BE2C (cell line): ENCODE measurements around the gene ZNF664.

Source experiments
- DNase-seq: peaks from one replicate; pipeline ENCODE4 v3.0.0-alpha.2; 2020
- H3K27me3 ChIP-seq: fragments of 250-450 bp; sonication (Bioruptor Pico); 2 replicates; pipeline ENCODE4 v1.5.1; 2020; ENCODE audit warnings: mild to moderate bottlenecking
- H3K36me3 ChIP-seq: fragments of 250-450 bp; sonication (Bioruptor Pico); 2 replicates; pipeline ENCODE4 v1.5.1; 2020; ENCODE audit warnings: mild to moderate bottlenecking
- H3K4me1 ChIP-seq: fragments of 250-450 bp; sonication (Bioruptor Pico); 2 replicates; pipeline ENCODE4 v1.5.1; 2020
- H3K4me3 ChIP-seq: 2 replicates; pipeline ENCODE4 v1.5.1; 2011; ENCODE audit warnings: low read depth, low read length
- H3K9me3 ChIP-seq: fragments of 250-450 bp; sonication (Bioruptor Pico); 2 replicates; pipeline ENCODE4 v1.5.1; 2020
- TF ChIP-seq, protein P1 (sequence below): IDR thresholded peaks from 2 replicates; pipeline ENCODE4 v1.5.1; 2012; ENCODE audit warnings: mild to moderate bottlenecking, low read depth, low read length

Gene ZNF664

DNA sequence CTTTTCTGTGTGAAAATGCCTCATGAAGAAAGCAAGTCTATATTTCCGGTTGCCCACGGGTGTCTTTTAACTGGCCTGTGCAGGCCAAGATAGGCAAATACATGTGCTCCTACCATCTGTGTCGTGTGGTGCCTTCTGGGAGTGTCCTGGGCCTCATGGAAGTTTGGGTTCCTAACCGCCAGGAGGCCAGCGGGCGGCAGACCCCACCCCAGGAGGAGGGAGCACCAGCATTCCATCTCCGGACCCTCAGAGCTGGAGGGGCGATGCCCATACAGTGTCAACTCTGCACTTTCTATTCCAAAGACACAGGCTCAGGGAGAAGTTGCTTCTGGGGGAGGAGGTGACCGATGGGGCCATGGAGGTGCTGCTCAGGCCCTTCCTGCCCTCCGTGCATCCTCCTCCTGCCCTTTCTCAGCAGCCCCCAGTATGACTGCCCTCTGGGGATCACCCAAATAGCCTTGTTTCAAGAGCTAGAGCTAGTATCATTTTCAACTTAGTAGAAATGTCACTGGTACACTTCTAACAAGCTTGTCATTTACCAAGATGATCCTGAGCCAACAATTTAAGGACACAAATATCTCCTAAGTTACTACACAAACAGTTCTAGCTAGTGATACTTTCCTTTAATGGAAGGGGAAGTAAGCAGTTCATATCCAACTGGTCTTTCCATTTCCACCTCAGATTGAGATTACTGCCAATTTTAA is 18.2 kb upstream of the ZNF664 start:
- no peak for DNase-seq
- TF ChIP-seq, protein P1, sequence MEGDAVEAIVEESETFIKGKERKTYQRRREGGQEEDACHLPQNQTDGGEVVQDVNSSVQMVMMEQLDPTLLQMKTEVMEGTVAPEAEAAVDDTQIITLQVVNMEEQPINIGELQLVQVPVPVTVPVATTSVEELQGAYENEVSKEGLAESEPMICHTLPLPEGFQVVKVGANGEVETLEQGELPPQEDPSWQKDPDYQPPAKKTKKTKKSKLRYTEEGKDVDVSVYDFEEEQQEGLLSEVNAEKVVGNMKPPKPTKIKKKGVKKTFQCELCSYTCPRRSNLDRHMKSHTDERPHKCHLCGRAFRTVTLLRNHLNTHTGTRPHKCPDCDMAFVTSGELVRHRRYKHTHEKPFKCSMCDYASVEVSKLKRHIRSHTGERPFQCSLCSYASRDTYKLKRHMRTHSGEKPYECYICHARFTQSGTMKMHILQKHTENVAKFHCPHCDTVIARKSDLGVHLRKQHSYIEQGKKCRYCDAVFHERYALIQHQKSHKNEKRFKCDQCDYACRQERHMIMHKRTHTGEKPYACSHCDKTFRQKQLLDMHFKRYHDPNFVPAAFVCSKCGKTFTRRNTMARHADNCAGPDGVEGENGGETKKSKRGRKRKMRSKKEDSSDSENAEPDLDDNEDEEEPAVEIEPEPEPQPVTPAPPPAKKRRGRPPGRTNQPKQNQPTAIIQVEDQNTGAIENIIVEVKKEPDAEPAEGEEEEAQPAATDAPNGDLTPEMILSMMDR: no peak
- no peaks in the 10 kb centered on the region for H3K27me3 ChIP-seq
- no peaks in the 10 kb centered on the region for H3K36me3 ChIP-seq
- H3K4me3 ChIP-seq: no peak overlapping the region
- no peaks in the 10 kb centered on the region for H3K4me1 ChIP-seq
- no peaks in the 10 kb centered on the region for H3K9me3 ChIP-seq

DNA sequence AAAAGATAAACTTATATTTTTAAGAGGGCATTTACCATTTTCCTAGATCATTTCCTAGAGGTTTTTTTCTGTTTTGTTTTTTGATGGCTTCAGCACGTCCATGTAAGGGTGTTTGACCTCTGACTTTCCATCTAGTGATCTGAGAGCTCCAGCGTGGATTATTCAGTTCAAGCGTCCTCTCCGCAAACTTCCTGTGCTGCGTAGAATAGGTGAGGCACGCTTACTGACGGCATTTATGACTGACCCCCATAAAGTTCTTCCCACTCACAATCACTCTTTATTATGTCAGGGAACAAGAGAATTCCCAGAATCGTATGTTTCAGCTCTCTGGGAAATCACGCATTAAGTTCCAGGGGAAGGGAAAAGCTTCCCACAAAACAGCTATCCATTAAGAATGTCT is 16.8 kb upstream of the ZNF664 start:
- no peaks in the 10 kb centered on the region for H3K27me3 ChIP-seq
- no peaks in the 10 kb centered on the region for H3K9me3 ChIP-seq
- TF ChIP-seq, protein P1: no peak
- no peaks in the 10 kb centered on the region for H3K4me1 ChIP-seq
- H3K36me3 ChIP-seq: no peaks in the 10 kb centered on the region
- no peak overlapping the region for H3K4me3 ChIP-seq
- no peak for DNase-seq

GRCh38 chr12:123957196-123957595 is 15.8 kb upstream of the ZNF664 start:
- Histone ChIP-seq H3K4me3 (no peak overlapping the region), H3K27me3 (no peaks in the 10 kb centered on the region), H3K36me3 (no peaks in the 10 kb centered on the region), H3K9me3 (no peaks in the 10 kb centered on the region), H3K4me1 (no peaks in the 10 kb centered on the region)
- no peak for DNase-seq
- TF ChIP-seq, protein P1: no peak

- Histone ChIP-seq H3K9me3 (no peaks in the 10 kb centered on the region), H3K4me3 (no peak overlapping the region), H3K36me3 (no peaks in the 10 kb centered on the region), H3K27me3 (no peaks in the 10 kb centered on the region), H3K4me1 (peaks cover 5% of the 10 kb centered on the region)
- DNase-seq: no peak
- TF ChIP-seq, protein P1: no peak
These were observed 14.6 kb upstream of the ZNF664 start for GRCh38 chr12:123958462-123958861.

- Histone ChIP-seq H3K4me1 (peaks cover 5% of the 10 kb centered on the region), H3K9me3 (no peaks in the 10 kb centered on the region), H3K36me3 (no peaks in the 10 kb centered on the region), H3K27me3 (no peaks in the 10 kb centered on the region), H3K4me3 (no peak overlapping the region)
- DNase-seq: no peak
- TF ChIP-seq, protein P1: no peak
These were observed 14.1 kb upstream of the ZNF664 start for GRCh38 chr12:123958876-123959275.

GRCh38 chr12:123960029-123960735 is 12.8 kb upstream of the ZNF664 start:
- Histone ChIP-seq H3K36me3 (no peaks in the 10 kb centered on the region), H3K27me3 (no peaks in the 10 kb centered on the region), H3K4me1 (peaks cover 5% of the 10 kb centered on the region), H3K4me3 (no peak overlapping the region), H3K9me3 (no peaks in the 10 kb centered on the region)
- no peak for DNase-seq
- TF ChIP-seq, protein P1: no peak
